Measurements from ENCODE around the gene C16orf74.

DNA sequence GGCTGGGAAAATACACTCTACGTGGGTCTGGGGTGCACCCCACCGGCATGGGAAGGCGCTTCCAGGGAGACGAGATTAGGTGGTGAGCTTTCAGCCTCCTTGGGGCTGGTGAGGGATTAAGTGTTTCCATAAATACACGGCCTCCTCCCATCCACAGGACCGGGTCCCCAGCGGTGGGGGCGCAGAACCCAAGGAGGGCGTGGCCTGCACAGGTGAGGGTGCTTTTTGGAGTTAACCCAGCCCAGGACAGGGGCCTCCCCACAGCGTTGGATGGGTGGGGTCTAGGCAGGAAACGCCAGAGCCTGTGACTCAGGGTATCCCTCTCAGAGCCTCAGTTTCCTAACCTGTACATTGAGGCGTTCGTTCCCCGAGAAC lies 1.1 kb downstream of the C16orf74 start:
- TF ChIP-seq, protein P1, sequence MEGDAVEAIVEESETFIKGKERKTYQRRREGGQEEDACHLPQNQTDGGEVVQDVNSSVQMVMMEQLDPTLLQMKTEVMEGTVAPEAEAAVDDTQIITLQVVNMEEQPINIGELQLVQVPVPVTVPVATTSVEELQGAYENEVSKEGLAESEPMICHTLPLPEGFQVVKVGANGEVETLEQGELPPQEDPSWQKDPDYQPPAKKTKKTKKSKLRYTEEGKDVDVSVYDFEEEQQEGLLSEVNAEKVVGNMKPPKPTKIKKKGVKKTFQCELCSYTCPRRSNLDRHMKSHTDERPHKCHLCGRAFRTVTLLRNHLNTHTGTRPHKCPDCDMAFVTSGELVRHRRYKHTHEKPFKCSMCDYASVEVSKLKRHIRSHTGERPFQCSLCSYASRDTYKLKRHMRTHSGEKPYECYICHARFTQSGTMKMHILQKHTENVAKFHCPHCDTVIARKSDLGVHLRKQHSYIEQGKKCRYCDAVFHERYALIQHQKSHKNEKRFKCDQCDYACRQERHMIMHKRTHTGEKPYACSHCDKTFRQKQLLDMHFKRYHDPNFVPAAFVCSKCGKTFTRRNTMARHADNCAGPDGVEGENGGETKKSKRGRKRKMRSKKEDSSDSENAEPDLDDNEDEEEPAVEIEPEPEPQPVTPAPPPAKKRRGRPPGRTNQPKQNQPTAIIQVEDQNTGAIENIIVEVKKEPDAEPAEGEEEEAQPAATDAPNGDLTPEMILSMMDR (IDR thresholded peaks at IDR 0.05) = no peak
- no peak for TF ChIP-seq POLR2A (IDR thresholded peaks at IDR 0.05)
